Measurements from ENCODE around the gene DNAJA4. TPM values are rescaled to one million over a fixed set of nuclear protein-coding genes. Genes with fewer than 3 reads are reported as not detected.

DNAJA4 gene
- total RNA-seq, 1 donor from 2014 or later, result 34.4 TPM

DNA sequence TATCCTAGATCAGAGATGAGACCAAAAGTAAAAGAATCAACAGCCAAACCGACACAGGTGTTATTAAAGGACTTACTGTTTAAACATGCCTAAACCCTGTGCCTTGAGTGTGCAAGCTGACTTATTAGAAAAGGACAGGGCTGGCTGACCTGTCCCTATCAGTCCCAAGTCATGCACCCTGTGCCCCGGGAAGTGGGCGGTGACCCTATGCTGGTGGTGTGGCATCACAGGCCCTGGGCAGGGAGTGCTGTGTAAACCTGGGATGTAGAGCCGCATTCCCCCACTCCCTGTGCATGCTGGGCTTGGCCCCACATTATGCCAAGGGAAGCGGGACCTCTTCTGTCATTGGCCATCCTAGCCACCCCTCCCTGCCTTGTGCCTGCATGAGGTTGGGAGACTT, 10.6 kb downstream of the DNAJA4 start:
- DNase-seq (no peak), ATAC-seq (no peak)
- no peak overlapping the region for H3K4me3 ChIP-seq
- H3K4me1 ChIP-seq, result peaks cover 5% of the 10 kb centered on the region
- TF ChIP-seq, protein P1, sequence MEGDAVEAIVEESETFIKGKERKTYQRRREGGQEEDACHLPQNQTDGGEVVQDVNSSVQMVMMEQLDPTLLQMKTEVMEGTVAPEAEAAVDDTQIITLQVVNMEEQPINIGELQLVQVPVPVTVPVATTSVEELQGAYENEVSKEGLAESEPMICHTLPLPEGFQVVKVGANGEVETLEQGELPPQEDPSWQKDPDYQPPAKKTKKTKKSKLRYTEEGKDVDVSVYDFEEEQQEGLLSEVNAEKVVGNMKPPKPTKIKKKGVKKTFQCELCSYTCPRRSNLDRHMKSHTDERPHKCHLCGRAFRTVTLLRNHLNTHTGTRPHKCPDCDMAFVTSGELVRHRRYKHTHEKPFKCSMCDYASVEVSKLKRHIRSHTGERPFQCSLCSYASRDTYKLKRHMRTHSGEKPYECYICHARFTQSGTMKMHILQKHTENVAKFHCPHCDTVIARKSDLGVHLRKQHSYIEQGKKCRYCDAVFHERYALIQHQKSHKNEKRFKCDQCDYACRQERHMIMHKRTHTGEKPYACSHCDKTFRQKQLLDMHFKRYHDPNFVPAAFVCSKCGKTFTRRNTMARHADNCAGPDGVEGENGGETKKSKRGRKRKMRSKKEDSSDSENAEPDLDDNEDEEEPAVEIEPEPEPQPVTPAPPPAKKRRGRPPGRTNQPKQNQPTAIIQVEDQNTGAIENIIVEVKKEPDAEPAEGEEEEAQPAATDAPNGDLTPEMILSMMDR (IDR thresholded peaks at IDR 0.05), result no peak
- intact Hi-C loops (cut with DNase I), result no loop called here
- H3K36me3 ChIP-seq, result peaks cover 29% of the 10 kb centered on the region
- no peaks in the 10 kb centered on the region for H3K27me3 ChIP-seq (ENCODE audit: low read depth)
- H3K27ac ChIP-seq, result no peak overlapping the region
- no peaks in the 10 kb centered on the region for H3K9me3 ChIP-seq

DNA sequence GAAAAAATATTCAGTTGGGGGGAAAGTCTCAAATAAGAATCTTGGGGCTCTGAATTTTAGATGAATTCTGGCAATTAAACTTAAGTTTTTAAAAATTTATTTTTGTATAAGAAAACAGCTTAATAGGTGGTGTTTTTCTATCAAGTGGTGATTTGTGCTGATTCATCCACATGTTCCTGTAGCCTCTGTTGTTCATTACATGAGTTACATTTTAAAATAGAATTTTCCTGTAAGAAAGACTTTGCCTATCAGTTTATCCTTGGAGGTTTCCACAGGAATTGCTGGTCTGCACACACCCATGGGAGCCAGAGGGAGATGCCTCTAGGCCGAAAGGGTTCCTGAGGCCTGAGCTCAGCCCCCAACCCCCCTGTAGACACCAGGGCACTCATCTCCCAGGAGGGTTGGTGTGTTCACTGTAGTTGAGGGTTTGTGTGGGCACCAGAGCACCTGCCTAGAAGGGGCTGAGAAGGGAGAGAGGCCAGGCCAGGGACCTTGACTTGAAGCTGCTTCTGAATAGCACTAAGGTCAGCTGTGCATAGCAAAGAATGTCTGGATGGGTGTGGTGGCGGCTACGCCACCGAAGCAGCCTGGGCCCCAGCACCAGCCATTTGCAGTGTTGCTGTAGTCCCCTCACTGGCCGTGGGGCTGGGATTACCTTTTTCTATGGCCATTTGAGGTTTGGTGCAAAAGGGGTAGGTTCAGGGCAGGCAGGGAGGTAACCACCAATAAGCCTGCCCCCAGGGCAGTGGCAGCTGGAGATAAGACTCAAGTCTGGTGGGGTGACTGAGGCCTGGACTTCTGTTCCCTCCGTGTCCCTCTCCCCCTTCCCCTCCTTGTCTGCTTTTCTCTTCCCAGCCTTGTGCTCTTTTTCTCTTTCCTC, 11.9 kb downstream of the DNAJA4 start:
- no peak for ATAC-seq
- DNase-seq, result no peak
- TF ChIP-seq, protein P1 (IDR thresholded peaks at IDR 0.05), result no peak
- Histone ChIP-seq H3K9me3 (no peaks in the 10 kb centered on the region), H3K27ac (no peak overlapping the region), H3K27me3 (ENCODE audit: low read depth) (no peaks in the 10 kb centered on the region), H3K36me3 (peaks cover 42% of the 10 kb centered on the region), H3K4me1 (peaks cover 5% of the 10 kb centered on the region), H3K4me3 (no peak overlapping the region)
- intact Hi-C loops (cut with DNase I), result no loop called here

DNA sequence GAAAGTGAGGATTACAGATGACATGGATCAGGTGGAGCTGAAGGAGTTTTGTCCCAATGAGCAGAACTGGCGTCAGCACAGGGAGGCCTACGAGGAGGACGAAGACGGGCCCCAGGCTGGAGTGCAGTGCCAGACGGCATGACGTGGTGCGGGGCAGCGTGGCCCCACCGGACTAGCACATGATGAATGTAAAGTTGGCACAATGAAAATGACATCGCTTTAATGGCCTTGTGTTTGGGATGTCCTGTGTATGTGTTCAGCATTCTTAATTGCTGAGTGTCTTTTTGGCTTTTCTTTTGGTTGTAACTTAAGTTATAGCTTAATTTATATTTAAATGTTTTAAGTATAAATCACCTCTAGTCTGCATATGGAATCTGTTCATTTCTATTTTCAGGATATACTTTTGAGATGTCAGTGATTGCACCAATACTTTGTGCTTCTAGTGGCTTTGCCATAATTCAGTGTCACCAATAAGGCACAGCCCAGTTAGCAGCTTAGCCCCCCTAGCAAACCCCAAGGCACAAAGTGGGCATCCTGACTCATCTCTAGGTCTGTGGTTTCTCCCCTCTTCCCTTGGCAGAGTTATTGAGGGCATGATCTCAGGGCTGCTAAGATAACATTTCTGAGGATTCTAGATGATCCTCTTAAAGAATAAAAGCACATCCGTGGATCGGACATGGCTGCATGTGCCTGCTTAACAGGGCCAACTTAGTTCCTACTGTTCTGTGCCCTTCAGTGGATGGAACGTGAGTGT, 16.1 kb downstream of the DNAJA4 start:
- DNase-seq (no peak), ATAC-seq (no peak)
- H3K9me3 ChIP-seq, result no peaks in the 10 kb centered on the region
- peaks cover 77% of the 10 kb centered on the region for H3K36me3 ChIP-seq
- no peak overlapping the region for H3K27ac ChIP-seq
- H3K4me3 ChIP-seq, result no peak overlapping the region
- TF ChIP-seq, protein P1 (IDR thresholded peaks at IDR 0.05), result no peak
- H3K27me3 ChIP-seq (ENCODE audit: low read depth), result no peaks in the 10 kb centered on the region
- peaks cover 5% of the 10 kb centered on the region for H3K4me1 ChIP-seq
- intact Hi-C loops (cut with DNase I), result no loop called here

DNA sequence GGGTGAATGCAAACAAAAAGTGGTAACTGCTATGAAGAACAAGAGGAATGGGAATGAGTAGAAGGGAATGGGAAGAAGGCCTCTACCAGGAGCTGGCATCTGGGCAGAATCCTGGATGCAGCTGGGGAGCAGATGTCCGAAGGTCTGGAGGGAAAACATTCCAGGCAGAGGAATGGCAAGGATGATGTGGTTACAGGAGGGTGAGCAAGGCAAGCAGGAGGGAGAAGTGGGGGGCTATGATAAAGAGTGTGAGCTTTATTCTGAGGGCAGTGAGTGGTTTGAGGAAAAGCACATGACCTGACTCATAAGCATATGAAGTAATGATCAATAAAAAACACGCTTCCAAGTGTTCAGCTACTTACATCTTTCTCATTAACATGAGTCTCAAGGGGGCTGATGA, 18.0 kb downstream of the DNAJA4 start:
- no peak for DNase-seq
- H3K9me3 ChIP-seq, result no peaks in the 10 kb centered on the region
- peaks cover 89% of the 10 kb centered on the region for H3K36me3 ChIP-seq

DNA sequence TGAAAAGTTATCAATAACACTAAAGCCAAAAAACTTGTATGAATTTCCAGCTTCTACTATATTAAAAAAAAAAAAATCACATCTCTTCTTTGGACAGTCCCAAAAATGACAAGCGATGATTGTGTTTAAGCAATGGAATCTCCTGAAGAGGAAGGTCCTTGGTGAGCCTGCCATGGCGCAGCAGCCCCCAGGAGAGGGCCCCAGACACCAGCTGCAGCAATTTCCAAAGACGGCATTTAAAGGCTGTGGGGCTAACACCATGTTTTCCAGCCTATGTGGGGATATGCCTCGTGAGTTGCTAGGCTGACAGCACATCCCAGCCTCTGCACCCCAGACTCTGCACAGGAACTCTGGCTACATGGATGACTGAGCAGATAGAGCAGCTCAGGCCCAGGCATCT, 20.4 kb downstream of the DNAJA4 start:
- H3K9me3 ChIP-seq, result no peaks in the 10 kb centered on the region
- peaks cover 100% of the 10 kb centered on the region for H3K36me3 ChIP-seq
- no peaks in the 10 kb centered on the region for H3K27me3 ChIP-seq (ENCODE audit: low read depth)
- TF ChIP-seq, protein P1 (IDR thresholded peaks at IDR 0.05), result no peak
- no peak for ATAC-seq
- no peak overlapping the region for H3K4me3 ChIP-seq
- DNase-seq, result no peak
- no peaks in the 10 kb centered on the region for H3K4me1 ChIP-seq
- no peak overlapping the region for H3K27ac ChIP-seq
- intact Hi-C loops (cut with DNase I), result no loop called here

More for the DNA sequence above, 18.0 kb downstream of the DNAJA4 start:
- H3K27me3 ChIP-seq (ENCODE audit: low read depth), result no peaks in the 10 kb centered on the region
- TF ChIP-seq, protein P1 (IDR thresholded peaks at IDR 0.05), result no peak
- H3K4me3 ChIP-seq, result no peak overlapping the region
- ATAC-seq, result no peak
- intact Hi-C loops (cut with DNase I), result no loop called here
- no peak overlapping the region for H3K27ac ChIP-seq
- H3K4me1 ChIP-seq, result peaks cover 5% of the 10 kb centered on the region

Measured in lower lobe of right lung (tissue), 2 donors.